HL-60/S4 treated with retinoic acid at 250 ng/mL for 4 days and 3 days (cell line): ENCODE data around the gene PRODH2.

ENCODE experiments used
- in situ Hi-C: fragments of 300-500 bp; cut with MboI; formaldehyde crosslinking; loops from 2 replicates; pipeline ENCODE4 v1.7.0; 2022; ENCODE audit warnings: low sequenced_read_pairs

PRODH2 gene, protein sequence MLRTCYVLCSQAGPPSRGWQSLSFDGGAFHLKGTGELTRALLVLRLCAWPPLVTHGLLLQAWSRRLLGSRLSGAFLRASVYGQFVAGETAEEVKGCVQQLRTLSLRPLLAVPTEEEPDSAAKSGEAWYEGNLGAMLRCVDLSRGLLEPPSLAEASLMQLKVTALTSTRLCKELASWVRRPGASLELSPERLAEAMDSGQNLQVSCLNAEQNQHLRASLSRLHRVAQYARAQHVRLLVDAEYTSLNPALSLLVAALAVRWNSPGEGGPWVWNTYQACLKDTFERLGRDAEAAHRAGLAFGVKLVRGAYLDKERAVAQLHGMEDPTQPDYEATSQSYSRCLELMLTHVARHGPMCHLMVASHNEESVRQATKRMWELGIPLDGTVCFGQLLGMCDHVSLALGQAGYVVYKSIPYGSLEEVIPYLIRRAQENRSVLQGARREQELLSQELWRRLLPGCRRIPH

GRCh38 chr19:35812220-35813042 is at the start of gene PRODH2:
Gene PRODH2 (minus strand): TSS chr19:35812845. CDS start chr19:35812805, 40 bp downstream.
- in situ Hi-C loops = no loop called here

GRCh38 chr19:35861640-35862160 is 49.1 kb upstream of the PRODH2 start:
- in situ Hi-C loops = no loop called here

DNA sequence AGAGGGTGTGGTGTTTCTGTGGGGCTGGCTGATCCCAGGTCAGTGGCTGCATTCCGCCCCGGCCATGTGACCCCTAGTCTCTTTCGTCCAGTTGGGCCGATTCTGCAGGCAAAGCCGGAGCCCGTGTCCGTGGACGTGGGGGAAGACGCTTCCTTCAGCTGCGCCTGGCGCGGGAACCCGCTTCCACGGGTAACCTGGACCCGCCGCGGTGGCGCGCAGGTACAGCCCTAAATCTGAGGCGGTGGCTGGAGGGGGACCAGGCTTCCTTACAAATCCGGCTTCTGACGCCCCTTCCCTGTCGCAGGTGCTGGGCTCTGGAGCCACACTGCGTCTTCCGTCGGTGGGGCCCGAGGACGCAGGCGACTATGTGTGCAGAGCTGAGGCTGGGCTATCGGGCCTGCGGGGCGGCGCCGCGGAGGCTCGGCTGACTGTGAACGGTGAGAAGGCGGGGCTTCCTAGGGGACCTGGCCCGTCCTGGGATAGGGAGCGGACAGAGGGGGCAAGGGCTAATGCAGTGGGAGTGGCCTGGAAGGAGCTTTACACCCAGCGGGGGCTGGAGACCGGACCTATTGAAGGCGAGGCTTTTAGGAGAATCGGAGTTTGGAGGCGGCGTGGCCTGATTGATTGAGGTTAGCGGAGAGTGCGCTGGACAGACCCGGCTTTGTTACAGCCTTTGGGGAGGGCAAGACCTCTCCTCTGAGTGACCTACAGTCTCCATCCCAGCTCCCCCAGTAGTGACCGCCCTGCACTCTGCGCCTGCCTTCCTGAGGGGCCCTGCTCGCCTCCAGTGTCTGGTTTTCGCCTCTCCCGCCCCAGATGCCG is 48.4 kb upstream of the PRODH2 start:
- in situ Hi-C loops = no loop called here

- in situ Hi-C loops = no loop called here
Observed at GRCh38 chr19:35860436-35860817, 47.8 kb upstream of the PRODH2 start.

- in situ Hi-C loops = no loop called here
Observed at GRCh38 chr19:35859414-35859813, 46.8 kb upstream of the PRODH2 start.

- in situ Hi-C loops = no loop called here
Observed at GRCh38 chr19:35858311-35858710, 45.7 kb upstream of the PRODH2 start.

DNA sequence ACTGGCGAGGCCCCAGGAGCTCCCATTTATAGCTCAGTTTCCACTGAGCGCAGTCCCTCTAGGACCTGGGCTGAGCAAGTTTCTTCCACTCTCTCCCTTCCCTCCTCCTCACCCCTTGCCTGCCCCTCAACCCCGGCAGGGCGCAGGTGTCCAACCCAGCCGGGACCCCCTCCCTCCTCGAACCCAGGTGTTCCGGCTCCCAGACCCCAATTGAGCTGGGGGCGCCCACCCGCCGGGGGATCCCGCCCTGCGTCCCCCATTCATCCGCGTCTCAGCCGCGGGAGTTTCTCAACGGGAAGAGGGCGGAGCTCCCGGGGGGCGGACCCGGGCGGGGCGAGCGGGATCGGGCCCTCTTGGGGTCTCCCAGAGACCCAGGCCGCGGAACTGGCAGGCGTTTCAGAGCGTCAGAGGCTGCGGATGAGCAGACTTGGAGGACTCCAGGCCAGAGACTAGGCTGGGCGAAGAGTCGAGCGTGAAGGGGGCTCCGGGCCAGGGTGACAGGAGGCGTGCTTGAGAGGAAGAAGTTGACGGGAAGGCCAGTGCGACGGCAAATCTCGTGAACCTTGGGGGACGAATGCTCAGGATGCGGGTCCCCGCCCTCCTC is 44.0 kb upstream of the PRODH2 start, which contains the start of gene KIRREL2:
KIRREL2 (plus strand) TSS at position 366 of the 604 bp plus-strand sequence; CDS start at position 575, 209 bp downstream.
- in situ Hi-C loops = no loop called here

- in situ Hi-C loops = no loop called here
Observed at GRCh38 chr19:35853038-35853756, 40.6 kb upstream of the PRODH2 start.

GRCh38 chr19:35852029-35852780 is 39.6 kb upstream of the PRODH2 start, which contains the start of gene NPHS1:
Gene NPHS1 (minus strand): TSS chr19:35852504. CDS start chr19:35851837, 667 bp downstream.
- in situ Hi-C loops = no loop called here

DNA sequence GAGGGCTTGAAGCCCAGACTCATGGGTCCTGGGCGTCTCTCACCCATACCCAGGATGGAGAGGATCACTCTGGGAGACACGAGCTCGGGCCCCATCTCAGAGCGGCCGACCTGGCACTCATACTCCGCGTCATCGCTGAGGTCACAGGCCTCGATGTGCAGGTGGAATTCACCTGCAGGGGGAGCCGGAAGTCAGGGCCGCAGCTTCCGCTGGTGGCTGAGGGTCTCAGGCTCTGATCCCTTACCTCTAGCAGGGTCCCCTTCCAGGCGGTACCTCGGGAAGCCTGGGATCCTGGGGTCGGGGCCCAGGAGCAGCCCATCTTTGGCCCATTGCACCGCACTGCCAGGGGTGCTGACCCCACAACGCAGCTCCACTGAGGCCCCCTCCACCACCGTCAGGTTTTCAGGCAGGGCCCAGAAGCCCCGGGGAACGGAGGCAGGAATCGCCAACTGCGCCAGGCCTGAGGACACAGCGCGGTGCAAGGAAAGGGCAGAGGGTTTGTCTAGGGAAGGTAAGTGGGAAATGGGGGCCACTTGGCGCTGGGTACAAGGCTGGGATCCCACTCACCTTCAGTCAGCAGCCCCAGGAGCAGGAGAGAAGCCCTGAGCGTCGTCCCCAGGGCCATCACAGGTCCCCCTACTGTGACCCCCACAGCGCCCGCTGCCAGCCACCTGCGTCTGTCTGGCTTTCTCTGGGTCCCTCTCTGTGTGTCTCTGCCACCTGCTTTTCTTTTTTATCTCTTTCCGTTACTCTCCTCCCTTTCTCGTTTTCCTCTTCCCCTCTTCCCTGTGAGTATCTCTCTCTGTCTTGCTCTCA is 38.8 kb upstream of the PRODH2 start:
- in situ Hi-C loops = no loop called here

DNA sequence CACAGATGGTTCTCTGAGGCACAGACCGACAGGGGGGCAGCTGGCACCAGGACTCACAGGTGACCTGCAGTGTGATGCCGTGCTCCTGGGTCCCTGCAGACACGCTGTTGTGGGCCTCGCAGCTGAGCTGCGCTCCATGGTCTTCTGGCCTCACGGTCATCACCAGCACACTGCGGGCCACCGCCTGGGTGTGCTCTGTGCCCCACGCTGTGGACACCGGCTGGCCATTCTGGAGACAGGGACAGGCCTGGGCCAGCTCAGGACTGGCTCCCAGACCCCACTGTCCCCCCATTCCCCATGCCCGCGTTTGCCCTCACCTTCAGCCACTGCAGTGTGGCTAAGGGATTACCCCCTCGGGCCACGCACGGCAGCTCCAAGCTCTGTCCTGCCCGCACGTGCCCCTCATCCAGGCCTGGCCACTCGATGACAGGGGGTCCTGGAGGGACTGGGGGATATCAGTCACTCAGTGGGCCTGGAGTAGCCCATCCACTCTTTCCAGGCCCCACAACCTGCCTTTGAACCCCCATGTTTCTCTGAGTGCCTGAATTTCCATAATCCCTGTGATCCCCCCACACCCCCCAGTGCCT is 36.4 kb upstream of the PRODH2 start:
- in situ Hi-C loops = no loop called here

DNA sequence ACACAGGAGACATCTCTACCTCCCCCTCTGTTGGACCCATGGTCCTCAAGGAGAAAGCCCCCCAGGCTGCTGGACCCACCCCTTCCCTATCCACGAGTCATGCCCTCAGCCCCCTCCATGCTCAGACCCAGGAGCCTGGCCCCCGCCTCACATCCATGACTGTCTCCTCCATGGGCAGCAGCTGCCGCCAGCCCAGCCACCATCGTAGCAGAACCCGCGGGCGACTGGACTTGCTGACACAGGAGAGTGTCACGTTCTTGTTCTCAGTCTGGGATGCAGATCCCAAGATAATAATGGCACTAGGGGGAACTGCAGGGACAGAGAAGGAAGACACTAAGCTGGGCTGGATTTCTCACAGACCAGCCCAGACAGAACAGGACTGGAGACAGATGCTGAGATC is 35.8 kb upstream of the PRODH2 start:
- in situ Hi-C loops = no loop called here

GRCh38 chr19:35847911-35848310 is 35.3 kb upstream of the PRODH2 start:
- in situ Hi-C loops = no loop called here

DNA sequence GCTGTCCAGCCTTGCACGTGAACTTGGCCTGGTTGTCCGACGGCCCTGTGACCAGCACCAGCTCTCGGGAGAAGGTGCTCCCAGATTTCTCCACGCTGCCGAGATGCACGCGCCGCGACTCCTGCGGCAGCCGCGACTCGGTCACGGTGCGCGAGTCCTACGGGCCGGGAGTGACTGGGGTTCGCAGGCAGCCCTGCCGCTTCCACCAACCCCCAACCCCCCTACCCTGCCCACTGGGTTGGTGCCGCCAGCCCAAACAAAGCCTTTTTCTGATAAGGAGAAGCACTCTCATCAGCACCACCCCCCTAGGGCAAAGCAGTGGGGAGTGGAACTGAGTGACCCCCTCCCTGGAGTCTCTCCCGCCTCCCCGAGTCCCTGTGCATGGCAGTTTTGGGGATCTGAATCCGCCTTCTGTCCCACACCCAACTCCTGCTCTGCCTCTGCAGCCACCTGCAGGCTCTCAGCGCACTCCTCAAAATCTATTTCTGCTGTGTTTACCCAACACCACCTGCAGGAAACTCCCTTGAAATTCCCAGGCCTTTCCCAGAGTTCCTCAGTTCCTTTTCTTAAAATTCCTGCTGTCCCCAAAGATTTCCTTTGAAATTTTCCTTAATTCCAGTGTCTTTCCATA is 33.5 kb upstream of the PRODH2 start:
- in situ Hi-C loops = no loop called here

- in situ Hi-C loops = no loop called here
Observed at GRCh38 chr19:35845215-35846037, 32.8 kb upstream of the PRODH2 start.

GRCh38 chr19:35844482-35845214 is 32.0 kb upstream of the PRODH2 start:
- in situ Hi-C loops = no loop called here
